Fibroblast of peridontal ligament (primary cell): ENCODE measurements around the gene EN1.

Experiments
- DNase-seq: peaks from one replicate; pipeline ENCODE4 v3.0.0-alpha.2; 2010; ENCODE audit errors: extremely low read depth

The EN1 gene

GRCh38 chr2:118855451-118856279 is 8.2 kb upstream of the EN1 start:
- peak; percentile 75 for DNase-seq

- no peak for DNase-seq
Measured at GRCh38 chr2:118854507-118855345, 7.3 kb upstream of the EN1 start.

DNA sequence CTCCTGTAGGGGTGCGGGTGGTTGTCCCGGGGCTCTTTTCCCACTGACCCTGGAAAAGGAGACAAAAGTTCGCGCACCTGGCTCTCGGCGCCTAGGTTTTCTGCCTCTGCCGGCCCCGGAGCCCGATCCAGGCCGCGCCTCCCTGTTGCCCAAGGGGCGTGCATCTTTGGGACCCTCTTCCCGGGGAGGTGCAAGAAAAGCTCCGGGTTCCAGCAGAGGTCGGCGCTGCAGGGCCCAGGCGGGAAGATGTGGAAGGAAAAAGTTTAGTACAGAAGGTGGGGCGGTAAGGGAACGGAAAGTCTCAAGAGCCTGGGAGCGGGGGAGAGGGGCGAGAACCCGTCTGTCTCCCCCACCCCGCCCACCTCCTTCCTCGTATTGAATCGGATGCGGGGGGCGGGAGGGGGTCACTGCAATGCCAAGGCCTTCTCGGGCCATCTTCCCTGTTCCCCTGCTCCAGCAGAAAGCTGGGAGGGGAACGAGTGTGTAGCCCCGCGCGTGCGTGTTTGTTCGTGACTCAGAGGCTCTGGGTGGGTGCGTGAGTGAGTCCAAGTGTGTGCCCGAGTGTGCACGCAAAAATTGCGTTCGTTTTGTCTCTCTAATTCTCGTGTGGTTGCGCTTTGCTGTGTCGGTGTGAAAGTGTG is 6.3 kb upstream of the EN1 start:
- DNase-seq = no peak

DNA sequence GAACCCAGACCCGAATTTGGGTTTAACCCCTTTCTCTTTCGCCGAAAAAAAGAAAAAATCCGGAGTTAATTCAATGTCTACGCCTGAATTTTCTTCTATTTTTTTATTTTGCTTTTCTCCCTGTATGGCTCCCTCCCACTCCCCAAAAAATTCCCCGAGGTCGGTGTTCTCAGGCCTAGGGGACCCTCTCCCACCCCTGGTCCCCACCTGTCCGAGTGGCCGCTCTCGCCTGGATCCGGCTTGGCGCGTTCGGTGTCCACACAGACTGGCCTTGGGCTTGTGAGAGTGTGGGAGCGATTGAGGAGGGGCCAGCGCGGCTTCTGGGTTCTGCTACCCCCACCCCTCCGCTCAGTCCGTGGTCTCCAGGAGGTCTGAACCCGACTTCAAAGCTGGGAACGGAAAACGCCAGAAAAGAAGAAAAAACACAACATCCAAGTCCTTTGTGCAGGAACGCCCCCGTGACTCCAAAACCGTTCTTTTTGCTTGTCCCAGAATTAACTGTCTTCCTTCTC is 5.7 kb upstream of the EN1 start:
- DNase-seq = no peak

GRCh38 chr2:118852605-118853128 is 5.2 kb upstream of the EN1 start:
- no peak for DNase-seq

DNA sequence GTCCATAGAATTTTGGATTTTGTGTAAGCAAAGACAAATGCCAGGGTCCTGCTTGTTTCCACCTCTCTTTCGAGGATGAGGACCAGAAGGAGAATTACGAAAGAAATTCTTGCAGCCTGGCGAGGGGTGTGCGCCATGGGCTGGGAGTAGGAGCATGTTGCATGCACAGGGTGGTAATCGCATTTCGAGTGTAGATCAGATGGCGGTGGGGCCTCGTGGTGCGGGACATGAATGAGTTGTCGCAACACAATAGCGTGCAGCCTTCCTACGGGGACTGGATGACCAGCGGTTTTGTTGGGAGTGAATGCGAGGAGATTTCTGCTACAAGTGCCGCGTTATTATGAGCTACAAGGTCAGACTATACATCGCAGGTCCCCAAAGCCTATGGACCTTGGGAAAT is 4.2 kb upstream of the EN1 start:
- DNase-seq = no peak

DNA sequence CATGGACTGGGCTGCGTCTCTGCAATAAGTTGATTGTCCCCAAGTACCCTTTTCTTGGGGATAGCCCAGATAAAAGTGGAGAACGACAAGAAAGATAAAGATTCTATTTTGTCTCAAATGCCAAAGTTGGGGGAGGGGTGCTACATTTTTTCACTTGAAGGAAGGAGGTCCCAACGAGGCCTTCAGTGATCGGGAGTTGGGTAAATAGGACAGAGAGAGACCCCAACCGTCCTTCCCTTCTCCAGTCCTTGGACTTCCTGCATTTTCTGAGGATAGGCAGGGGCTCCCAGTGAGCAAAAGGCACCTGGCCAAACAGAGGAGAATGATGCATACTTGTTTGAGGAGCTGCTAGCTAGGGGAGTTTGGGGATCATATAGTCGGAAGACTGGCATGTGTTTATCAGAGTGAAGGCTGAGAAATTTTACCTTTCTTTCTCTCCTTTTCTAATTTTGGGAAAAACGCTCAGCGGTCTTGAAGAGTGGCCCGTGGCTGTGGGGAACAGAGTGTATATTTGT is 3.5 kb upstream of the EN1 start:
- no peak for DNase-seq

GRCh38 chr2:118850168-118850900 is 2.9 kb upstream of the EN1 start:
- no peak for DNase-seq

- no peak for DNase-seq
Measured at GRCh38 chr2:118849226-118850167, 2.0 kb upstream of the EN1 start.

GRCh38 chr2:118848381-118849225 is 1.2 kb upstream of the EN1 start:
- no peak for DNase-seq

- peak; percentile 92 for DNase-seq
Measured at GRCh38 chr2:118847762-118848172, 319 bp upstream of the EN1 start.

- DNase-seq = no peak
Measured at GRCh38 chr2:118846442-118846952, 951 bp downstream of the EN1 start.

GRCh38 chr2:118845522-118846441 is 1.7 kb downstream of the EN1 start:
- no peak for DNase-seq

DNA sequence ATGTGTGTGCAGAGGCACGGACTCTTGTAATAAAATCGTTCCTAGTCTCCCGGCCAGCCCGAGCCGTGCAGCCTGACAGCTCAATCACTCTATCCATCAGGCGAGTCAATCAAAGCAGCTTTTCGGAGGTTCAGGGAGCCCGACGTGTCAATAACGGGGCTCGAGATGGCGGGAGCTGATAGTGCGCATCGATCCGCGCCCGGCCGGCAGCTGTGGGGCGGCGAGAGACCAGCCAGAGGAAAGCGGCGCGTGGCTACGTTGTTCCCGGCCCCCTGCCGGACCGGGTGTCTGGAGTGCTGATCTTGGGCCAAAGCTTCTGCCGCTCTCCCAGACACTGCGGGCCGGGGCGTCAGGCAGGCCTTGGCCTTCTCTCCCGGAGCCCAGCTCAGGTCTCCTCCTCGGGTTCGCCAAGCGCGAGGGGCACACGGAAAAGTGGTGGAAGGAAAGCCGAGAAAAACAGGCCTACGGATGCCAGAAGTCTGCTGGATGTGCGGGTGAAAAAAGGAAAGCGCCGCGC is 2.4 kb downstream of the EN1 start:
- no peak for DNase-seq

DNA sequence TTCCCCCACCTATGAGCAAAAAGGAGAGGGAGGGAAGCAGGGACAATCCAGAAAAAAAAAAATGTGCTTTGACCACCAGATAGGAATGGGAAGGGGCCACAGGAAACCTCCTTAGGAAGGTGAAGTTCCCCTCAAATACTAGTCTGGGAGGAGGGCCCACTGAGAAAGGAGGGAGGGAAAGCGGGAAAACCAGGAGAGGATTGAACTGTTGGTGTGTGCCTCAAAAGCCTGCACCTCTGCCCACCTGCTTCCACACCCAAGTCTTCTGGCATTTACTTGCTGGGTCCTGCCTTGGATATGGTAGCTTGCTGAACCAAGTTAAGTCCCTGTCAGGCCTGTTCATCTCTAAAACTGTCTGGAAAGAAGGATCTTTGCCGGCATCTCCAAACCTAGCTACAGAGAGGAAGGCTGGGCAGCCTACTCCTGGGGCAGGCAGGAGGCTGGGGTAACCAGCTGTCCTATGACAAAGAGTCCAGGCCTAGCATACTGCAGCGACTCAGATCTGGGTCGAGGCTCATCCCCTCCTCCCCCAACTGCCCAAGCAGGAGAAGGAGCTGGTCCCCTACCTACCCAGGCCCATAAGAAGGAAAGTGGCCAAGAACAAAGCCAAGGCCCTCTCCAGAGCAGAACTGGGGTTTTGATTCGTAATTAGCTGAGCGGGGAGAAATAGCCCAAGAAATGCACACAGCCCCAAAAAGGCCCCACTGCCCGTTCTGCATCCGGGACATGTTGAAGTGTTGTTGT is 3.0 kb downstream of the EN1 start:
- DNase-seq = no peak

DNA sequence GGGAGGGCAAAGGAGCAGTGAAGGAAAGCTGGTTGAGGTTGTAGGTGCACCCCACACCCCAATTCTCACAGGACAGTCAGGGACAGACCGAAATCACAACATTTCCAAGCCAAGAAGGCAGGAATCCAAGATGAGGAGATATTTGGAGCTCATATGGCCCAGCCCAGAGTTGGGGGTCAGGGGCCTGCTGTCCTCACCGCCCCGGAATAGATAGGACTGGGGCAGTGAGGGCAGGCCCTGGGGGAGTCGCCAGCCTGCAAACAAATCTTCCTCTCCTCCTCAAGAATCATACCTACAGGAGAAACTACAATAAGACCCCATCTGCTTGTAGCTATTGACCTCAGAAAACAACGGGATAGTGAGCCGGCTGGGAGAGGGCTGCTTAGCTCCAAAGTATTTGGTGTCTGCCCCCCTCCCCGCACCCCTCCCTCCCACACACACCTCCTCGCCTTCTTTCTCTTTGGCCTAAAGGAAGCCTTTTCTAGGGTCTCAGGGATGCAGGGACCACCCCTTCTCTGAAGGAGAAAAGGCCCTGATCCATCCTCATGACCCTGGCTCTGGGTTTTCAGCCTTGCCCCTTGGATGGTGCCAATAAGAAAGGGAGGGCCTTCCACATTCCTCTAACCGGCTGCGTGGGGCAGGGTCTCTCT is 3.8 kb downstream of the EN1 start:
- no peak for DNase-seq
